ENCODE measurements around the gene FAM107B.

Gene FAM107B

GRCh38 chr10:14625192-14625631, 149.5 kb downstream of the FAM107B start:
- Histone ChIP-seq H3K9me3 (ENCODE audit: control insufficient read depth, low read length) (no peaks in the 10 kb centered on the region), H3K4me1 (no peaks in the 10 kb centered on the region), H2AFZ (no peak overlapping the region), H3K79me2 (no peaks in the 10 kb centered on the region), H3K4me3 (ENCODE audit: low read depth, low read length) (no peak overlapping the region), H3K4me2 (ENCODE audit: low read length) (no peak overlapping the region), H3K36me3 (ENCODE audit: control insufficient read depth, insufficient read depth, low read length) (no peaks in the 10 kb centered on the region), H3K9ac (no peak overlapping the region), H3K27me3 (ENCODE audit: control insufficient read depth, insufficient read depth, low read length) (no peaks in the 10 kb centered on the region), H3K27ac (no peak overlapping the region)
- no peak for TF ChIP-seq CTCF (IDR thresholded peaks at IDR 0.05)

GRCh38 chr10:14624600-14624999, 150.1 kb downstream of the FAM107B start:
- Histone ChIP-seq H3K9me3 (ENCODE audit: control insufficient read depth, low read length) (no peaks in the 10 kb centered on the region), H2AFZ (no peak overlapping the region), H3K27me3 (ENCODE audit: control insufficient read depth, insufficient read depth, low read length) (no peaks in the 10 kb centered on the region), H3K9ac (no peak overlapping the region), H3K4me3 (ENCODE audit: low read depth, low read length) (no peak overlapping the region), H3K27ac (no peak overlapping the region), H3K36me3 (ENCODE audit: control insufficient read depth, insufficient read depth, low read length) (no peaks in the 10 kb centered on the region), H3K4me2 (ENCODE audit: low read length) (no peak overlapping the region), H3K4me1 (no peaks in the 10 kb centered on the region), H3K79me2 (no peaks in the 10 kb centered on the region)
- no peak for TF ChIP-seq CTCF (IDR thresholded peaks at IDR 0.05)

- no peak overlapping the region for H3K27ac ChIP-seq
- H3K4me2 ChIP-seq (ENCODE audit: low read length) = no peak overlapping the region
- no peaks in the 10 kb centered on the region for H3K27me3 ChIP-seq (ENCODE audit: control insufficient read depth, insufficient read depth, low read length)
- H3K36me3 ChIP-seq (ENCODE audit: control insufficient read depth, insufficient read depth, low read length) = no peaks in the 10 kb centered on the region
- no peak overlapping the region for H3K9ac ChIP-seq
- TF ChIP-seq CTCF (IDR thresholded peaks at IDR 0.05) = no peak
- no peaks in the 10 kb centered on the region for H3K9me3 ChIP-seq (ENCODE audit: control insufficient read depth, low read length)
- H3K4me1 ChIP-seq = no peaks in the 10 kb centered on the region
- no peak overlapping the region for H3K4me3 ChIP-seq (ENCODE audit: low read depth, low read length)
- no peak overlapping the region for H2AFZ ChIP-seq
- H3K79me2 ChIP-seq = no peaks in the 10 kb centered on the region
Observed at GRCh38 chr10:14623931-14624330, 150.8 kb downstream of the FAM107B start.

GRCh38 chr10:14621037-14621436, 153.7 kb downstream of the FAM107B start:
- Histone ChIP-seq H3K27me3 (ENCODE audit: control insufficient read depth, insufficient read depth, low read length) (no peaks in the 10 kb centered on the region), H3K4me1 (peaks cover 5% of the 10 kb centered on the region), H3K79me2 (no peaks in the 10 kb centered on the region), H2AFZ (peak overlapping the region; percentile 75), H3K9me3 (ENCODE audit: control insufficient read depth, low read length) (no peaks in the 10 kb centered on the region), H3K27ac (peak overlapping the region; percentile 27), H3K4me3 (ENCODE audit: low read depth, low read length) (no peak overlapping the region), H3K36me3 (ENCODE audit: control insufficient read depth, insufficient read depth, low read length) (no peaks in the 10 kb centered on the region), H3K9ac (no peak overlapping the region), H3K4me2 (ENCODE audit: low read length) (no peak overlapping the region)
- no peak for TF ChIP-seq CTCF (IDR thresholded peaks at IDR 0.05)

- no peaks in the 10 kb centered on the region for H3K79me2 ChIP-seq
- no peak overlapping the region for H3K4me3 ChIP-seq (ENCODE audit: low read depth, low read length)
- H3K27me3 ChIP-seq (ENCODE audit: control insufficient read depth, insufficient read depth, low read length) = no peaks in the 10 kb centered on the region
- H3K9me3 ChIP-seq (ENCODE audit: control insufficient read depth, low read length) = no peaks in the 10 kb centered on the region
- no peaks in the 10 kb centered on the region for H3K36me3 ChIP-seq (ENCODE audit: control insufficient read depth, insufficient read depth, low read length)
- TF ChIP-seq CTCF (IDR thresholded peaks at IDR 0.05) = no peak
- H3K27ac ChIP-seq = no peak overlapping the region
- H2AFZ ChIP-seq = no peak overlapping the region
- H3K9ac ChIP-seq = no peak overlapping the region
- H3K4me1 ChIP-seq = peaks cover 5% of the 10 kb centered on the region
- H3K4me2 ChIP-seq (ENCODE audit: low read length) = no peak overlapping the region
Observed at GRCh38 chr10:14618674-14619073, 156.0 kb downstream of the FAM107B start.

Data from parathyroid adenoma (tissue), 2 donors.